Esophagus (tissue), 2 donors: Measurements from ENCODE around the gene VIPR1. TPM values are rescaled to one million over a fixed set of nuclear protein-coding genes. Genes with fewer than 3 reads are reported as not detected.

Experiments used
- H3K27ac ChIP-seq, 2 donors: one replicate each; pipeline ENCODE4 v1.5.1; 2013; ENCODE audit warnings: low read depth in 2 of 2, mild to moderate bottlenecking in 2 of 2, inconsistent platforms in 1 of 2, low read length in 1 of 2, moderate library complexity in 1 of 2
- H3K27me3 ChIP-seq, 2 donors: one replicate each; pipeline ENCODE4 v1.6.1; 2013; ENCODE audit warnings: low read length in 2 of 2, control low read depth in 1 of 2, mild to moderate bottlenecking in 1 of 2; ENCODE audit not compliant: insufficient read depth in 2 of 2, control insufficient read depth in 1 of 2
- H3K36me3 ChIP-seq, 2 donors: one replicate each; pipeline ENCODE4 v1.6.1; 2013; ENCODE audit warnings: low read length in 1 of 2; ENCODE audit not compliant: control insufficient read depth in 2 of 2, insufficient read depth in 2 of 2
- H3K4me1 ChIP-seq, 2 donors: one replicate each; pipeline ENCODE4 v1.6.1; 2013; ENCODE audit warnings: low read length in 1 of 2; ENCODE audit not compliant: control insufficient read depth in 2 of 2, insufficient read depth in 2 of 2
- H3K4me3 ChIP-seq, 2 donors: one replicate each; pipeline ENCODE4 v1.5.1; 2013; ENCODE audit warnings: low read length in 2 of 2, mild to moderate bottlenecking in 2 of 2, low read depth in 1 of 2, moderate library complexity in 1 of 2
- H3K9me3 ChIP-seq, 2 donors: one replicate each; pipeline ENCODE4 v1.6.1; 2013; ENCODE audit warnings: mild to moderate bottlenecking in 2 of 2, low read depth in 1 of 2, low read length in 1 of 2, moderate library complexity in 1 of 2; ENCODE audit not compliant: control insufficient read depth in 2 of 2, insufficient read depth in 1 of 2
- WGBS, 2 donors: extraction: QIAGEN DNeasy Blood & Tissue Kit; methylation state at CpG; one replicate each; pipeline ENCODE4 v1.1.7; 2013; 5-methylcytosine and 5-hydroxymethylcytosine counted together
- polyA plus RNA-seq, 2 donors: library from polyadenylated mRNA; stranded (reverse); fragments of 200-250 nt; gene quantifications; one replicate each; pipeline ENCODE4 v1.2.3, GENCODE V29; 2013
- donor health status: healthy with polysubstance abuse.
- donor health status: Bipolar disorder and iron deficiency.

VIPR1 gene
- polyA plus RNA-seq, 2 donors, result 3.6 to 7.0 TPM

DNA sequence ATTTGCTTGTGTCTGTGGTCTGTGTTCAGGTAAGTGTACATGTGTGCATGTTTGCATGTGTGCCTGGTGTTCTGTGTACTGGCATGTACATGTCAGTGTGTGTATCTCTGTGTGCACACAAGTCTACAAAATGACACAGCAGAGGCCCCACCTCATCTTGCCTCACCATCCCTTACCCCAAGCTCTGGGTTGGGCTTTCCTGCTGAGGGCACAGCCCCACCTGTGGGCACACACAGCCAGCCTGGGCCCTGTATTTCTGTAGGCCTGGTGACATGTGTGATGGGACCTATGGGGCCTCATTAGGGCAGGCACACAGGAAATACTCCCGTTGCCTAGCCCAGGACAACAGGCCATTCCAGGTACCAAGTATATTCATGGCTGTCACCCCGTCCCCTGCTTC, 13.5 kb downstream of the VIPR1 start:
- H3K4me1 ChIP-seq, result peaks cover 5 to 28% of the 10 kb centered on the region in 2 donors
- WGBS, 2 donors, result 43 to 60% methylated on average over 2 of the region's 2 CpGs
- H3K27ac ChIP-seq, result peak overlapping the region; percentile 69 to 89
- H3K27me3 ChIP-seq, result no peaks in the 10 kb centered on the region
- no peak overlapping the region for H3K4me3 ChIP-seq
- no peaks in the 10 kb centered on the region for H3K9me3 ChIP-seq
- no peaks in the 10 kb centered on the region for H3K36me3 ChIP-seq

DNA sequence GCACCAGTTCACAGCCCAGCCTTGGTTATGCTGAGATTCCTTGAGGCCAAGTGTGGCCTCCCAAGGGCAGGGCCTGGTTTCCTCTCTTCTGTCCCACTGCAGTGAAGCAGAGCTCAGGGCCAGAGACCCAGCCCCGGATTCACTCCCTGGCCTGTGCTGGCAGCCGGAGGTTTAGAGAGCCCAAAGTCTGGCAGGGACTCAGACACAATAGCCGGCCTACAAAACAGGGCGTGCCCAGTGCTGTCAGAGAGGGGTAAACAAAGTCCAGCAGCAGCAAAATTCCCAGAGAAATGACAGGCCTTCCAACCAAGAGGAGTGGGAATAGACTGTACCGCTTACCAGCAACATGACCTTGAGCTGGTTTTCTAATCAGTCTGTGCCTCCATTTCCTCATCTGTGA, 14.0 kb downstream of the VIPR1 start:
- peaks cover 5 to 28% of the 10 kb centered on the region in 2 donors for H3K4me1 ChIP-seq
- peak overlapping the region; percentile 69 to 89 for H3K27ac ChIP-seq
- WGBS, 2 donors, result 49 to 55% methylated on average over 5 of the region's 5 CpGs
- H3K9me3 ChIP-seq, result no peaks in the 10 kb centered on the region
- no peaks in the 10 kb centered on the region for H3K36me3 ChIP-seq
- no peaks in the 10 kb centered on the region for H3K27me3 ChIP-seq
- H3K4me3 ChIP-seq, result no peak overlapping the region

DNA sequence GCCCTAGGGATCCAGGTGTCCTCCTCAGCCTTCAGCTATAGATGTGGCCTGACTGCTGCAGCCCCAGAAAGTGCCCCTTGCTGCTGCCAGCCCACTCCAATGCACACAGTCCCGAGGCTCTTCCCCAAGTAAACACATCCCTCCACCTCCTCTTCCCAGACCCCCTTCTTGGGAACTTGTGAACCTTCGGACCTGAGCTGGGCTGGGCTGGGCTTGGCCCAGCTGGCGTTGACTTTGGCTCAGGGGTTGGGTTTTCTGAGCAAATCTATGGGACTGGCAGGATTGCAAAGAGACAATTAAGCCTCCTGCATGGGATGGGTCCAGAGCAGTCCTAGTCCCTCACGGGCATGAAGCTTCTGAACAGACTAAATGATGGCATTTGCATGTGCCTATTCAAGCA, 14.7 kb downstream of the VIPR1 start:
- Histone ChIP-seq H3K36me3 (no peaks in the 10 kb centered on the region), H3K9me3 (no peaks in the 10 kb centered on the region), H3K27ac (no peak overlapping the region), H3K27me3 (no peaks in the 10 kb centered on the region), H3K4me3 (no peak overlapping the region), H3K4me1 (peaks cover 5 to 28% of the 10 kb centered on the region in 2 donors)
- WGBS, 2 donors, result 36 to 43% methylated on average over 4 of the region's 4 CpGs

DNA sequence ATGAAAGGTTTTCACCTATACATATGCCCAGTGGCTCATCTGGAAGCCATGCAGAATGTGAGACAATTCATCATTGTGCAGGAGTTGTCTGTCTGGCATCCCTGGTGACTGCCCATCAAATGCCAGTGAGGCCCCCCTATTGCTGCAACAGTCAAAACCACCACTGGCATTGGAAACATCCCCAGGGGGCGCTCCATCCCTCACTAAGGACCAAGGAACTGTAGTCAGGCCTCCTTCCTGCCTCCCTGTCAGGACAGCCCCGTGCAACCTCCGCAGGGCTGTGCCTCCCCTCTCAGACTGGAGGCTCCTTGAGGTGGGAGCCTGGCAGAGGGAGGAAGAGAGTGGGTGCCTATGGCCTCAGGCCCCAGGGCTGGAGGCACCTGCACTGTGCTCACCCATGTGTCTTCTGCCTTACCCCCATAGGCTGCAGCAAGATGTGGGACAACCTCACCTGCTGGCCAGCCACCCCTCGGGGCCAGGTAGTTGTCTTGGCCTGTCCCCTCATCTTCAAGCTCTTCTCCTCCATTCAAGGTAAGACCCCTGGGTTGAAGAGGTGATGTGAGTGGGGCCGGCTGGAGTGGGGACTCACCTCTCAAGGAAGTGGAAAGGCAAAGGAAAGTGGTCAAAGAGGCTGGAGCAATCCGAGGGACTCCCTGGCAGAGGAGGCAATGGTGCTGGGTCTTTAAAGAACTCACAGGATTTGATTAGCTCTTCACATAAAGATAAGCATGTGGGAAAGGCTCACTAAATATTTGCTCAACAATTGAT, 16.5 kb downstream of the VIPR1 start:
- 81 to 86% methylated on average over 6 of the region's 6 CpGs for WGBS, 2 donors
- Histone ChIP-seq H3K4me1 (peaks cover 5 to 28% of the 10 kb centered on the region in 2 donors), H3K4me3 (no peak overlapping the region), H3K36me3 (no peaks in the 10 kb centered on the region), H3K27ac (no peak overlapping the region), H3K9me3 (no peaks in the 10 kb centered on the region), H3K27me3 (no peaks in the 10 kb centered on the region)

DNA sequence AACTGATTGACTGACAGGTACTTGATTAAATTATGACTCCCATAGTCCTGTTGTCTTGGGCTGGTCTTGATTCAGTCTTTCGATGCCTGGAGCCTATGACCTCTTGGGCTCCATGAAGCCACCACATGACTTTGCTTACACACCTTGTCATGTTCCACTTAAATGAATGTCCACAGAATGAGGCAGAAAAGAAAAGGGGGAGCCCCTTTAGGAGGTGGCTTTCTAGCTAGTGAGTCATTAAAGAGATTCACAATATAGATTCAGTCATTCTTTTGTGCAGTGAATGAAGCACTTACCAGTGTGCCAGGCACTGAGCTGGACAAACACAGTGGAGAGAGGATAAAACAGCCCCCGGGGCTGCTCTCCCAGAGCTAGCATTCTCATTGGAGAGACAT, 17.1 kb downstream of the VIPR1 start:
- Histone ChIP-seq H3K36me3 (no peaks in the 10 kb centered on the region), H3K9me3 (no peaks in the 10 kb centered on the region), H3K27ac (no peak overlapping the region), H3K4me1 (peaks cover 5 to 28% of the 10 kb centered on the region in 2 donors), H3K4me3 (no peak overlapping the region), H3K27me3 (no peaks in the 10 kb centered on the region)
- 53 to 62% methylated on average over 2 of the region's 2 CpGs for WGBS, 2 donors

DNA sequence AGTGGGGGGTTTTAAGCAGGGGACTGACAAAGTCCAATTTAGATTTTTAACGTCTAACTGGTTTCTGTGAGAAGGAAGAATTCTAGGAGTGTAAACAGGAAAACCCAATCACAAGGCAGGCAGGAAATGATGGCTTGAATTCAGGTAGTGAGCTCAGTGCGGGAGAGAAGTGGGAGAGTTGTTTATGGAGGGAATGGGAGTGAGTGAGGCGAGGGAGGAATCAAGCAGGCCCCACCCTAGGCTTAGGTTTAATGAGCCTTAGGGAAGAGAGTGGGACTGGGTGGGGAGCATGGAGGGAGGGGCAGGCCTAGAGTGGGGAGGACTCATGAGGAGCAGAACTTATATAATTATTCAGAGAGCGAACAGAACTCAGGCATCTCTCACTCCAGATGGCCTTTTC, 17.9 kb downstream of the VIPR1 start:
- peaks cover 5 to 22% of the 10 kb centered on the region in 2 donors for H3K4me1 ChIP-seq
- no peak overlapping the region for H3K27ac ChIP-seq

DNA sequence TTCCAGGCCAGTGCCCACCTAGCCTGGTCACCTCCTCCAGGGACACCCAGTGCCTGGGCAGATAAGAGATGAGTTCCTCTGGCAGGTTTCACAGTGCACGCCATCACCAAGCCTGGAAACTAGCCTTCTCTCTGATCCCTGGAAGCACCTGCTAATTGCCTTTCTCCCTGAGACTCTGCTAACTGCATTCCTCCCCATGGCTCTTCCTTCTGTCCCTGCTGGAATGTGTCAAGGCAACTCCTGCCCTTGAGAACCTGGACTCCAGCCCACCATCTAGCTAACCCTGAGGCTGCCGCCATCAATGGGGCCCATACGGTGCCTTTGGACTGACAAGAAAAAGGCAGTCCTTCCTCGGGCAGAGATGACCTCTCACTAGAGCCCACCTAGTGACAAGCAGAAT, 18.5 kb downstream of the VIPR1 start:
- Histone ChIP-seq H3K27me3 (no peaks in the 10 kb centered on the region), H3K36me3 (no peaks in the 10 kb centered on the region), H3K27ac (no peak overlapping the region), H3K4me1 (peaks cover 5 to 16% of the 10 kb centered on the region in 2 donors), H3K4me3 (no peak overlapping the region), H3K9me3 (no peaks in the 10 kb centered on the region)
- WGBS, 2 donors, result 77 to 79% methylated on average over 4 of the region's 4 CpGs

More for the DNA sequence above, 17.9 kb downstream of the VIPR1 start:
- Histone ChIP-seq H3K9me3 (no peaks in the 10 kb centered on the region), H3K4me3 (no peak overlapping the region), H3K27me3 (no peaks in the 10 kb centered on the region), H3K36me3 (no peaks in the 10 kb centered on the region)
- 35 to 43% methylated on average over 4 of the region's 4 CpGs for WGBS, 2 donors

DNA sequence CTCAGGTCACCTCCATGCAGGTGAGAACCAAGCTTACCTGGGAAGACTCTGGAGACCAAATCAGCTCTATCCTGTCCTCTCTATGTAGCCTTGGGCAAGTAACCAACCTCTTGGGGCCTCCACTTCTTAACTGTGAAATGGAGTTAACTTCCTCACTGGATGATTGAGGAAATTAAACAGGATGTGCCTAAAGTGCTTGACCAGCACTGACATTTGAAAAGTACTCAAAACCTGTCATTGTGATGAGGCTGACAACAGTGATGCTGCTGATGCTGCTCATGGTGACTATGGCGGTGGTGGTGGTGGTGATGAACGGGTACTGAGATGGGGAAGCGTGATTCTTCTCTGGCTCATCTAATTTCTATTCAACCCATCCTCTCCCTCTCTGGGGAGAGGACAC, 22.3 kb downstream of the VIPR1 start:
- no peaks in the 10 kb centered on the region for H3K9me3 ChIP-seq
- no peak overlapping the region for H3K27ac ChIP-seq
- H3K4me1 ChIP-seq, result peaks cover 0 to 9% of the 10 kb centered on the region in 2 donors
- no peaks in the 10 kb centered on the region for H3K27me3 ChIP-seq
- 87 to 93% methylated on average over 3 of the region's 3 CpGs for WGBS, 2 donors
- H3K4me3 ChIP-seq, result no peak overlapping the region
- H3K36me3 ChIP-seq, result peaks cover 0 to 3% of the 10 kb centered on the region in 2 donors

DNA sequence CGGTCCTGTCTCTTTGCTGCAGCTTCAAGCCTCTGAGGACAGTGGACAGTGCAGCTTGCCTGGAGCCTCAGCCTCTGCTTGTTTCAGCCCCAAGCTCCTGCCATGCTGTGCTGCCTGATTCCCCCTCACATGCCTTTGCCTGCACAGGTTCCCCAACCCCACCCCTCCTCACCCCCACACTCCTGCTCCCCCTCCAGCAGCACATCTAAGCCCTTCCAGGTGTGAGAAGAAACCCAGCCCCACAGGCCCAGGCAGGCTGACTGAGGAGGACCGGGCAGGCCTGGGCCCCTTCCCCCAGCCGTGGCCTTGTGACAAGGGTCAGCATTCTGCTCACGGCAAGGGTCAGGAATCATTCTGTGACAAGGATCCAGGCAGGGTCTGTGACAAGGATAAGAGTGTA, 22.8 kb downstream of the VIPR1 start:
- Histone ChIP-seq H3K27ac (no peak overlapping the region), H3K4me1 (peaks cover 0 to 6% of the 10 kb centered on the region in 2 donors), H3K36me3 (peaks cover 0 to 3% of the 10 kb centered on the region in 2 donors), H3K9me3 (no peaks in the 10 kb centered on the region), H3K4me3 (no peak overlapping the region), H3K27me3 (no peaks in the 10 kb centered on the region)
- WGBS, 2 donors, result 62 to 71% methylated on average over 4 of the region's 4 CpGs

DNA sequence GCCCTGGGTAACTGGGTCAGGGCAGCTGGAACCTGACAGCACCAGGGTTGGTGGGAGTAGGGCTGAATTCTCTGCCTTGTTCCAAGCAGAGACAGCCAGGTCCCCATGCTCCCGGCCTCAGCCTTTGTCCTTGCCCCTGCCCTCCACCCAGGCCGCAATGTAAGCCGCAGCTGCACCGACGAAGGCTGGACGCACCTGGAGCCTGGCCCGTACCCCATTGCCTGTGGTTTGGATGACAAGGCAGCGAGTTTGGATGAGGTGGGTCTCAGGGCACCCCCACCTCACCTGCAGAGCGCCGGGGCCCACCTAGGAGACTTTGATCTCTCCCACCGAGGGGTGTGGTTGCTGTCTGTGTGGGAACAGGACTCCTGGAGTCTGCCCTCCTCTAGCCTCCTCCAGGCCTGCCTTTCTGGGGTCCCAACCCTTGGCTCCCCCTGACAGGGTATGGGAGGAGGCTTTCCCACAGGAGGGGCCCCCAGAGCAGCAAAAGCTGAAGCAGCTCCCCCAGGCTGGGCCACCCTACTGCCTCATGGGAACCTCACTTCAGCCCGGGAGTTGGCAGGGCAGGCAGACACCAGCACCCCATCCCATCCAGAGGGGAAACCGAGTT, 23.4 kb downstream of the VIPR1 start:
- Histone ChIP-seq H3K9me3 (no peaks in the 10 kb centered on the region), H3K4me3 (no peak overlapping the region), H3K4me1 (peaks cover 0 to 3% of the 10 kb centered on the region in 2 donors), H3K36me3 (peaks cover 0 to 3% of the 10 kb centered on the region in 2 donors), H3K27ac (no peak overlapping the region), H3K27me3 (no peaks in the 10 kb centered on the region)
- 81 to 82% methylated on average over 13 of the region's 13 CpGs for WGBS, 2 donors
